Neuronal stem cell (in vitro differentiated cells): ENCODE results near the gene SNX32.
A peak's percentile ranks its signal among the peaks of the same experiment; 100 is the strongest.

Experiments used
- DNase-seq: peaks from one replicate; pipeline ENCODE4 v3.0.0-alpha.2; 2013; ENCODE audit warnings: low spot score
- H2AFZ ChIP-seq: one replicate; pipeline ENCODE4 v1.6.1; 2013; ENCODE audit warnings: mild to moderate bottlenecking, low read length, inconsistent platforms
- H2AK5ac ChIP-seq: 2 replicates; pipeline ENCODE4 v1.6.1; 2013; ENCODE audit warnings: low read depth, mild to moderate bottlenecking, inconsistent platforms, low read length, moderate library complexity, mixed read lengths
- H2BK120ac ChIP-seq: 2 replicates; pipeline ENCODE4 v1.6.1; 2013; ENCODE audit warnings: low read depth, mild to moderate bottlenecking, inconsistent platforms, low read length, moderate library complexity, mixed read lengths
- H2BK12ac ChIP-seq: one replicate; pipeline ENCODE4 v1.6.1; 2013; ENCODE audit warnings: low read length, inconsistent platforms
- H2BK15ac ChIP-seq: 2 replicates; pipeline ENCODE4 v1.6.1; 2013; ENCODE audit warnings: mild to moderate bottlenecking, low read length, inconsistent platforms, mixed read lengths
- H2BK5ac ChIP-seq: one replicate; pipeline ENCODE4 v1.6.1; 2013; ENCODE audit warnings: inconsistent platforms, mild to moderate bottlenecking, low read length, moderate library complexity
- H3K14ac ChIP-seq: one replicate; pipeline ENCODE4 v1.6.1; 2013; ENCODE audit warnings: low read length, inconsistent platforms
- H3K18ac ChIP-seq: 2 replicates; pipeline ENCODE4 v1.6.1; 2013; ENCODE audit warnings: low read length, inconsistent platforms
- H3K23ac ChIP-seq: 2 replicates; pipeline ENCODE4 v1.6.1; 2013; ENCODE audit warnings: low read depth, mild to moderate bottlenecking, mixed read lengths, low read length, inconsistent platforms; ENCODE audit not compliant: poor library complexity
- H3K27ac ChIP-seq: replicated peaks from 3 replicates; pipeline ENCODE4 v1.5.1; 2013; ENCODE audit warnings: low read length, inconsistent platforms
- H3K27me3 ChIP-seq, 3 experiments: 2 replicates each; pipeline ENCODE4 v1.6.1; 2013; ENCODE audit warnings: low read length in 3 of 3, mild to moderate bottlenecking in 2 of 3, inconsistent platforms in 1 of 3, low read depth in 1 of 3, mixed read lengths in 1 of 3, moderate library complexity in 1 of 3; ENCODE audit not compliant: control insufficient read depth in 3 of 3, insufficient read depth in 3 of 3
- H3K36me3 ChIP-seq, 2 donors: replicated peaks in 1 of 2; 2 replicates each; pipeline ENCODE4 v1.6.1; 2013; ENCODE audit warnings: low read length in 2 of 2; ENCODE audit not compliant: control insufficient read depth in 2 of 2, insufficient read depth in 2 of 2
- H3K4ac ChIP-seq: 2 replicates; pipeline ENCODE4 v1.6.1; 2013; ENCODE audit warnings: inconsistent platforms, mild to moderate bottlenecking, low read length, moderate library complexity
- H3K4me1 ChIP-seq, 2 donors: 1 replicate in 1 of 2; 2 replicates in 1 of 2; pipeline ENCODE4 v1.6.1; 2013; ENCODE audit warnings: low read length in 2 of 2, low read depth in 1 of 2; ENCODE audit not compliant: control insufficient read depth in 2 of 2, insufficient read depth in 1 of 2
- H3K4me2 ChIP-seq: one replicate; pipeline ENCODE4 v1.6.1; 2013; ENCODE audit warnings: mild to moderate bottlenecking, low read length, inconsistent platforms; ENCODE audit not compliant: insufficient read depth, poor library complexity, severe bottlenecking
- H3K4me3 ChIP-seq, 2 donors: 2 replicates each; pipeline ENCODE4 v1.5.1; 2013; ENCODE audit warnings: low read length in 2 of 2, mild to moderate bottlenecking in 2 of 2, inconsistent platforms in 1 of 2, moderate library complexity in 1 of 2
- H3K79me1 ChIP-seq: one replicate; pipeline ENCODE4 v1.6.1; 2013; ENCODE audit warnings: low read depth, mild to moderate bottlenecking, inconsistent platforms, low read length, moderate library complexity
- H3K9ac ChIP-seq: one replicate; pipeline ENCODE4 v1.6.1; 2013; ENCODE audit warnings: mild to moderate bottlenecking, low read depth, low read length, inconsistent platforms; ENCODE audit not compliant: poor library complexity
- H3K9me3 ChIP-seq, 2 donors: replicated peaks in 1 of 2; 2 replicates each; pipeline versions ENCODE3 to v1.6.1; 2013; ENCODE audit warnings: low read length in 2 of 2, mild to moderate bottlenecking in 2 of 2, inconsistent platforms in 1 of 2, low read depth in 1 of 2, mixed read lengths in 1 of 2, moderate library complexity in 1 of 2; ENCODE audit not compliant: control insufficient read depth in 2 of 2, insufficient read depth in 1 of 2
- H4K8ac ChIP-seq: one replicate; pipeline ENCODE4 v1.6.1; 2013; ENCODE audit warnings: low read depth, mild to moderate bottlenecking, inconsistent platforms, low read length, moderate library complexity
- H4K91ac ChIP-seq: one replicate; pipeline ENCODE4 v1.6.1; 2013; ENCODE audit warnings: low read length, low read depth, mild to moderate bottlenecking, inconsistent platforms; ENCODE audit not compliant: poor library complexity
- WGBS, 2 donors: extraction: QIAGEN DNeasy Blood & Tissue Kit; methylation state at CpG; one replicate each; pipeline ENCODE4 v1.1.7; 2013; ENCODE audit warnings: missing lambda C conversion rate in 2 of 2, mixed read lengths in 1 of 2; ENCODE audit not compliant: insufficient read length in 2 of 2, insufficient replicate concordance in 1 of 2; ENCODE audit errors: extremely low coverage in 2 of 2; 5-methylcytosine and 5-hydroxymethylcytosine counted together

The SNX32 gene

GRCh38 chr11:65883058-65883761 lies 49.4 kb downstream of the SNX32 start:
- no CpG with 5 or more reads among the region's 13 CpGs for WGBS, 2 donors
- Histone ChIP-seq H3K4ac (no peak overlapping the region), H3K4me2 (no peak overlapping the region), H2BK5ac (no peak overlapping the region), H2BK120ac (no peak overlapping the region), H4K8ac (no peak overlapping the region), H2BK12ac (no peak overlapping the region), H2AFZ (no peak overlapping the region), H3K14ac (no peak overlapping the region), H3K4me3 (no peak overlapping the region), H3K36me3 (peaks cover 33 to 53% of the 10 kb centered on the region in 2 donors), H3K27me3 (no peaks in the 10 kb centered on the region), H3K9ac (no peak overlapping the region), H3K27ac (no peak overlapping the region), H2BK15ac (no peak overlapping the region), H3K4me1 (peaks cover 6 to 9% of the 10 kb centered on the region in 2 donors), H3K9me3 (peaks cover 0 to under 1% of the 10 kb centered on the region in 2 donors), H4K91ac (no peak overlapping the region), H3K18ac (no peak overlapping the region), H3K23ac (no peak overlapping the region), H2AK5ac (peak overlapping the region; percentile 78), H3K79me1 (peaks cover 3% of the 10 kb centered on the region)
- no peak for DNase-seq

GRCh38 chr11:65883786-65884715 lies 50.3 kb downstream of the SNX32 start:
- Histone ChIP-seq H3K27ac (no peak overlapping the region), H3K18ac (no peak overlapping the region), H4K91ac (no peak overlapping the region), H3K4me3 (no peak overlapping the region), H3K9me3 (no peaks in the 10 kb centered on the region), H3K4me1 (peaks cover 7 to 9% of the 10 kb centered on the region in 2 donors), H2AFZ (no peak overlapping the region), H2BK12ac (no peak overlapping the region), H3K14ac (no peak overlapping the region), H2BK120ac (no peak overlapping the region), H3K23ac (no peak overlapping the region), H2AK5ac (peak overlapping the region; percentile 78), H4K8ac (no peak overlapping the region), H2BK15ac (no peak overlapping the region), H3K4me2 (no peak overlapping the region), H3K27me3 (peaks cover 0 to 1% (median 0%) of the 10 kb centered on the region in 3 experiments), H3K79me1 (peaks cover 3% of the 10 kb centered on the region), H3K36me3 (peaks cover 33 to 53% of the 10 kb centered on the region in 2 donors), H3K9ac (peak overlapping the region; percentile 27), H3K4ac (no peak overlapping the region), H2BK5ac (no peak overlapping the region)
- WGBS, 2 donors: no CpG with 5 or more reads among the region's 28 CpGs
- DNase-seq: no peak

- Histone ChIP-seq H3K18ac (no peak overlapping the region), H4K8ac (no peak overlapping the region), H2AK5ac (no peak overlapping the region), H3K9me3 (no peaks in the 10 kb centered on the region), H2BK15ac (no peak overlapping the region), H3K36me3 (peaks cover 33 to 53% of the 10 kb centered on the region in 2 donors), H2BK120ac (no peak overlapping the region), H4K91ac (no peak overlapping the region), H3K4me2 (no peak overlapping the region), H3K23ac (no peak overlapping the region), H3K9ac (no peak overlapping the region), H3K27ac (no peak overlapping the region), H2AFZ (no peak overlapping the region), H3K4me1 (peaks cover 9 to 12% of the 10 kb centered on the region in 2 donors), H3K4me3 (no peak overlapping the region), H2BK12ac (no peak overlapping the region), H3K27me3 (peaks cover 0 to 7% (median 0%) of the 10 kb centered on the region in 3 experiments), H3K4ac (no peak overlapping the region), H2BK5ac (no peak overlapping the region), H3K14ac (no peak overlapping the region), H3K79me1 (peaks cover 3% of the 10 kb centered on the region)
- no CpG with 5 or more reads among the region's 9 CpGs for WGBS, 2 donors
- DNase-seq: peak; percentile 75
Measured at GRCh38 chr11:65884716-65885092, 50.9 kb downstream of the SNX32 start.

GRCh38 chr11:65885231-65885630 lies 51.5 kb downstream of the SNX32 start:
- no peak for DNase-seq
- peaks cover 3% of the 10 kb centered on the region for H3K79me1 ChIP-seq
- no peak overlapping the region for H3K27ac ChIP-seq
- H3K14ac ChIP-seq: no peak overlapping the region
- no peak overlapping the region for H2AK5ac ChIP-seq
- H3K4me3 ChIP-seq: no peak overlapping the region
- H2BK120ac ChIP-seq: no peak overlapping the region
- H3K4ac ChIP-seq: no peak overlapping the region
- no peak overlapping the region for H2BK5ac ChIP-seq
- H3K23ac ChIP-seq: no peak overlapping the region
- H2AFZ ChIP-seq: no peak overlapping the region
- WGBS, 2 donors: no CpG with 5 or more reads among the region's 7 CpGs
- H2BK12ac ChIP-seq: no peak overlapping the region
- peaks cover 33 to 53% of the 10 kb centered on the region in 2 donors for H3K36me3 ChIP-seq
- H3K9me3 ChIP-seq: no peaks in the 10 kb centered on the region
- H4K8ac ChIP-seq: no peak overlapping the region
- H2BK15ac ChIP-seq: no peak overlapping the region
- H3K27me3 ChIP-seq: peaks cover 0 to 13% (median 0%) of the 10 kb centered on the region in 3 experiments
- no peak overlapping the region for H3K4me2 ChIP-seq
- H3K4me1 ChIP-seq: peaks cover 13 to 17% of the 10 kb centered on the region in 2 donors
- H3K9ac ChIP-seq: no peak overlapping the region
- no peak overlapping the region for H3K18ac ChIP-seq
- H4K91ac ChIP-seq: no peak overlapping the region
